Calu3 (cell line): Measurements from ENCODE around the gene HAND2. TPM values are rescaled to one million over a fixed set of nuclear protein-coding genes. Genes with fewer than 3 reads are reported as not detected.
A peak's percentile ranks its signal among the peaks of the same experiment; 100 is the strongest.

Source experiments
- BruUV-seq: library from RNA; stranded (reverse); fragments of 400-500 nt; replicated peaks from 2 replicates; lab custom pipeline; 2021; lab: Mats Ljungman, UMichigan
- CTCF ChIA-PET: fragments of 300-600 bp; sonication (Branson Sonifier 250); formaldehyde crosslinking; loops from one replicate; lab custom pipeline; 2022; ENCODE audit warnings: antibody characterized with exemption; lab: Charles Lee
- DNase-seq: peaks from one replicate; pipeline ENCODE4 v3.0.0; 2022
- H3K27ac Mint-ChIP-seq: one replicate; pipeline ENCODE4 v1.8.0; 2022; ENCODE audit warnings: mixed read lengths; ENCODE audit not compliant: unreplicated experiment
- H3K27me3 Mint-ChIP-seq: one replicate; pipeline ENCODE4 v1.8.0; 2022; ENCODE audit warnings: mixed read lengths; ENCODE audit not compliant: unreplicated experiment
- H3K36me3 Mint-ChIP-seq: one replicate; pipeline ENCODE4 v1.8.0; 2022; ENCODE audit warnings: mild to moderate bottlenecking, moderate library complexity, mixed read lengths; ENCODE audit not compliant: insufficient read depth, unreplicated experiment
- H3K4me1 Mint-ChIP-seq: one replicate; pipeline ENCODE4 v1.8.0; 2022; ENCODE audit warnings: mild to moderate bottlenecking, low read depth, mixed read lengths; ENCODE audit not compliant: unreplicated experiment
- H3K4me3 Mint-ChIP-seq: one replicate; pipeline ENCODE4 v1.8.0; 2022; ENCODE audit warnings: mild to moderate bottlenecking, low read depth, moderate library complexity, mixed read lengths; ENCODE audit not compliant: unreplicated experiment
- H3K9me3 Mint-ChIP-seq: one replicate; pipeline ENCODE4 v1.8.0; 2022; ENCODE audit warnings: low read depth, mixed read lengths; ENCODE audit not compliant: unreplicated experiment
- CTCF ChIP-seq: fragments of 200-600 bp; IDR thresholded peaks from one replicate; pipeline ENCODE4 v1.8.0; 2022; ENCODE audit warnings: antibody characterized with exemption; ENCODE audit not compliant: unreplicated experiment
- intact Hi-C: fragments of 100-400 bp; cut with micrococcal nuclease; formaldehyde crosslinking; loops from one replicate; pipeline ENCODE4 v1.10.0; 2022; ENCODE audit not compliant: unreplicated experiment
- total RNA-seq: library from RNA; stranded (reverse); gene quantifications from 2 replicates; pipeline ENCODE4 v1.2.3, GENCODE V29; 2022

Gene HAND2
- total RNA-seq, 1 experiment from 2014 or later, result 0.45 TPM

DNA sequence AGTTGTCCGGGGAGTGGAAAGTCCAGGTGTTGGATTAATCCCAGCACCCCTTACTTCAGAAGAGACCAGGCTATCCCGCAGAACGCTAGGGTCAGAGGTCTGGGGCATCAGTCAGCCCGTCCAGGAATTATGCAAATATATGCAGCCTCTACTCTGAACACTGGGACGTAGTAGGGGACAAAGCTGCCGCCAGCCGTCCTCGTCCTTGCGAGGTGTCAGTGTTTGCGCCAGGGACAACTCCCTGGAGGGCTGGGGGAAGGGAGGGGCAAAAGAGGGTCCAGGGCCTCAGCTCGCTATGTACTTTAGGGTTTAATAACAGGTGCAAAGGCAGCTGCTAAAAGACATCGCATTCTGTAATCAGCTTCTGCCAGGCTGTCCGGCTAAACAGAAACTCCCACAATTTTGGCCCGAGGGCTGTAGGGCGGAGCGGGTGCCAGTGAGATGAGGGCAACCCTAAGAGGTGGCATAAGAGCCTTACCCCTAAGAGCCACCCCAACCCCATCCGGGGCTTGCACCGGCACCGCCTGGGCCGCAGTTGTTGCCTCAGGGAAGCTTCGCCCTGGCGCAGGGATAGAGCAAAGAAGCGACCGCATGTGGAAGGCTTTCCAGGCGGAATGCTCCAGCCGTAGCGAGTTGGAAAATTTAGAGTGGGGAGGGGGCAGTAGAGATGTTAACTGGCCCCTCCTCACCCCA, 8.4 kb downstream of the HAND2 start:
- CTCF ChIA-PET, result interaction anchor here (0.7 kb wide), 1 partner anchor 97 kb away, joined by 3 read pairs; no protein-coding TSS in a partner anchor
- H3K4me3 Mint-ChIP-seq, result peak overlapping the region; percentile 67
- intact Hi-C loops, result no loop called here
- peaks cover 5% of the 10 kb centered on the region for H3K9me3 Mint-ChIP-seq
- no peak for DNase-seq
- no TSS peak for BruUV-seq
- H3K36me3 Mint-ChIP-seq, result no peaks in the 10 kb centered on the region
- H3K27ac Mint-ChIP-seq, result no peak overlapping the region
- no peaks in the 10 kb centered on the region for H3K4me1 Mint-ChIP-seq
- TF ChIP-seq CTCF, result no peak
- peaks cover 8% of the 10 kb centered on the region for H3K27me3 Mint-ChIP-seq

DNA sequence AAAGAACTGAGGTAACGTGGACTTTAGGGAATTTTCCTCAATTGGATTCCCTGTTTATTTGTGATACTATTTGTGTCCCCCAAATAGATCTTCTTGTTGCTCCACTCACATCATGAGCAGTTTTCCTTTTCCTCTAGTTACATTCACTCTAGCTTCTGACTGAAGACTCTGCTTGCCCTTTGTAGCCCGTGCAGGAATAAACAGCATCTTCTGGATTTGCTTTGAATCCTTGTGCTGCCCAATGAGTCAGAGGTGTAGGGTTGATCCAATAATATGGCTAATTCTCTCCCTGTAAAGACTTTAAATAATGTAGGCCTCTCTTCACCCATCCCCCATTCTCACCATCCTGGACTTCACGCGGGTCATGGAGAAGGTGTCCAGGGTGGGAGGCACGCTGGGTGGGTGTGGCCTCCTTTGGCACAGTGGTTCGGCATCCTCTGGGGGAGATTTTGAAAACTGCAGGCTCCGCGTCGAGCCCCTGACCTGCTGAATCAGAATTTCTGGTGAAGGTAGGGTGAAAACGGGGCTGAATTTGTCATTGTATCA, 9.0 kb downstream of the HAND2 start:
- intact Hi-C loops, result no loop called here
- no peak for DNase-seq
- no peak overlapping the region for H3K4me3 Mint-ChIP-seq
- no peak overlapping the region for H3K27ac Mint-ChIP-seq
- peaks cover 4% of the 10 kb centered on the region for H3K9me3 Mint-ChIP-seq
- no peaks in the 10 kb centered on the region for H3K4me1 Mint-ChIP-seq
- TF ChIP-seq CTCF, result no peak
- H3K27me3 Mint-ChIP-seq, result peaks cover 14% of the 10 kb centered on the region
- no TSS peak for BruUV-seq
- H3K36me3 Mint-ChIP-seq, result no peaks in the 10 kb centered on the region
- CTCF ChIA-PET, result interaction anchor here (0.7 kb wide), 1 partner anchor 98 kb away, joined by 3 read pairs; no protein-coding TSS in a partner anchor

DNA sequence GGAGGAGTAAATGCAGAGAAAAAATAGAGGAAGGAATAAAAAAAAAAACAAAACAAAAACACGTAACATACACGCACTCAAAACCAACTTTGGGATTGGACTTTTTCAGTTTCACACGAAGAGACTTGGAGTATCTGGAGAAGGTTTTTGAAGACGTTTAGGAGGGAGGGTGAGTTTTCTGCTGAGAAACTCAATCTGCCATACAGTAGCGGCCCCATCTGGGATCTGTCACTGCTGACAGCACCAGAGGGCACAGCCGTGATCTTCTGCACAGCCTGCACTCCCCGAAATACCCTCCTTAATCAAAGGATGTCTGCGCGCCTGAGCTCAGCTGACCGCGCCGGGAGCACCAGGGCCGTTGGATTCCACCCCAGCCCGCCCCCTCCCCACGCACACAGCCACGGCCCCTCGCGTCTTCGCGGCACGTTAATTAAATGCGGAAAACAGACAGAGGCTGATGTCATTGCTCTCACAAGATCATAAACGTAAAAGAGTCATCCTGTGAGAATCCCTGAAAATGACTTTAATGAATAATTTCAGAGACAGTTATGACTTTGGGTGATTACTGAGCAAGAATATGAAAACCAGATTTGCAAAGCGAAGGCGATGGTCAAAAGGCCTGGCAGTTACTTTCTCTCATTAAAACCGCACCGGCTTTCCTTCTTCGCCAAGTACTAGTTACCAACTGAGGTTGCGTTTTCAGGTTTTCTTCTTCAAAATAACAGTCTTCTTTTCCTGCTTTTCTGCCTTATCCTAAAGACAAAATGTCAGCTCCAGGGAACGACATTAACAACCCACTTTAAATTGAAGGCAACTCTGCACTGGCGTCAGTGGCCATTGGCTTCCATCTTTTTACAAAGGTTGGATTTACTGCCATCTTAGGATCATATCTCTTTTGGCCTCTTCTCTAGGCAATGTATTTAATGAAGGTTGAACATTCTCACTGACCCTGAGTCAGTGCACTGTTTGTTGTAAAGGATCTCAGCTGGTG, 10.6 kb downstream of the HAND2 start:
- H3K4me3 Mint-ChIP-seq, result no peak overlapping the region
- no TSS peak for BruUV-seq
- DNase-seq, result no peak
- TF ChIP-seq CTCF, result no peak
- no peaks in the 10 kb centered on the region for H3K36me3 Mint-ChIP-seq
- H3K9me3 Mint-ChIP-seq, result peaks cover 2% of the 10 kb centered on the region
- CTCF ChIA-PET, result no interaction called here
- peaks cover 30% of the 10 kb centered on the region for H3K27me3 Mint-ChIP-seq
- H3K27ac Mint-ChIP-seq, result no peak overlapping the region
- intact Hi-C loops, result no loop called here
- H3K4me1 Mint-ChIP-seq, result no peaks in the 10 kb centered on the region

- intact Hi-C loops, result no loop called here
- Mint-ChIP-seq H3K9me3 (peaks cover 2% of the 10 kb centered on the region), H3K4me3 (no peak overlapping the region), H3K4me1 (no peaks in the 10 kb centered on the region), H3K36me3 (no peaks in the 10 kb centered on the region), H3K27ac (no peak overlapping the region), H3K27me3 (peaks cover 39% of the 10 kb centered on the region)
- TF ChIP-seq CTCF, result no peak
- DNase-seq, result no peak
- BruUV-seq, result no TSS peak
- CTCF ChIA-PET, result interaction anchor here (0.6 kb wide), 1 partner anchor 28 kb away, joined by 7 read pairs; no protein-coding TSS in a partner anchor
Measured at GRCh38 chr4:173518425-173519102, 11.5 kb downstream of the HAND2 start.
